ENCODE data around the gene COL19A1. TPM values are rescaled to one million over a fixed set of nuclear protein-coding genes. Genes with fewer than 3 reads are reported as not detected.

COL19A1 gene
- polyA plus RNA-seq, 1 donor (not counting 4 experiments of a cell fraction or from before 2014, with no cell fraction given) = not detected

- Histone ChIP-seq H3K27me3 (ENCODE audit: control insufficient read depth, extremely low read depth, insufficient read depth, low read length) (no peaks in the 10 kb centered on the region), H3K4me2 (ENCODE audit: control insufficient read depth, extremely low read depth, insufficient read depth, low read depth, low read length) (no peak overlapping the region), H3K27ac (ENCODE audit: control insufficient read depth, insufficient read depth, low read length) (no peak overlapping the region), H2AFZ (ENCODE audit: control insufficient read depth, low read length) (no peak overlapping the region), H3K79me2 (ENCODE audit: control insufficient read depth, insufficient read depth, low read length) (no peaks in the 10 kb centered on the region), H4K20me1 (ENCODE audit: control insufficient read depth, extremely low read depth, insufficient read depth, low read length) (no peaks in the 10 kb centered on the region), H3K4me3 (ENCODE audit: control insufficient read depth in 2 of 3, extremely low read depth in 1 of 3, insufficient read depth in 2 of 3, low read depth in 1 of 3, low read length in 3 of 3) (no peak overlapping the region), H3K36me3 (ENCODE audit: control insufficient read depth in 2 of 2, extremely low read depth in 1 of 2, insufficient read depth in 2 of 2, low read length in 2 of 2) (no peaks in the 10 kb centered on the region), H3K9me3 (ENCODE audit: control insufficient read depth, low read depth, low read length) (no peaks in the 10 kb centered on the region), H3K9ac (ENCODE audit: control insufficient read depth, extremely low read depth, insufficient read depth, low read length) (no peak overlapping the region), H3K4me1 (ENCODE audit: control insufficient read depth, extremely low read depth, insufficient read depth, low read length) (no peaks in the 10 kb centered on the region), H3K9me1 (ENCODE audit: control insufficient read depth, extremely low read depth, insufficient read depth, low read length) (no peaks in the 10 kb centered on the region)
- TF ChIP-seq EZH2 (IDR thresholded peaks at IDR 0.05; ENCODE audit: low read length) (no peak), CTCF (optimal IDR thresholded peaks at IDR 0.05 in 1 of 3, IDR thresholded peaks at IDR 0.05 in 1 of 3, conservative IDR thresholded peaks at IDR 0.05 in 1 of 3; ENCODE audit: extremely low read depth in 1 of 3, insufficient read depth in 2 of 3, low read length in 3 of 3) (no peak)
- DNase-seq (ENCODE audit: low read depth, low spot score) (no peak), FAIRE-seq (no peak)
- dilution Hi-C loops (cut with MboI; ENCODE audit: extremely low pct_ligation_motif_present, low sequenced_read_pairs) = no loop called here
These were observed 286.4 kb downstream of the COL19A1 start for GRCh38 chr6:70152786-70153185.

GRCh38 chr6:70157086-70157485 lies 290.7 kb downstream of the COL19A1 start:
- no peaks in the 10 kb centered on the region for H3K79me2 ChIP-seq (ENCODE audit: control insufficient read depth, insufficient read depth, low read length)
- no peak for TF ChIP-seq EZH2 (IDR thresholded peaks at IDR 0.05; ENCODE audit: low read length)
- TF ChIP-seq CTCF (optimal IDR thresholded peaks at IDR 0.05 in 1 of 3, IDR thresholded peaks at IDR 0.05 in 1 of 3, conservative IDR thresholded peaks at IDR 0.05 in 1 of 3; ENCODE audit: extremely low read depth in 1 of 3, insufficient read depth in 2 of 3, low read length in 3 of 3) = no peak
- H3K9ac ChIP-seq (ENCODE audit: control insufficient read depth, extremely low read depth, insufficient read depth, low read length) = no peak overlapping the region
- no peaks in the 10 kb centered on the region for H3K9me3 ChIP-seq (ENCODE audit: control insufficient read depth, low read depth, low read length)
- H3K36me3 ChIP-seq (ENCODE audit: control insufficient read depth in 2 of 2, extremely low read depth in 1 of 2, insufficient read depth in 2 of 2, low read length in 2 of 2) = no peaks in the 10 kb centered on the region
- H3K27ac ChIP-seq (ENCODE audit: control insufficient read depth, insufficient read depth, low read length) = no peak overlapping the region
- DNase-seq (ENCODE audit: low read depth, low spot score) (no peak), FAIRE-seq (no peak)
- no peak overlapping the region for H2AFZ ChIP-seq (ENCODE audit: control insufficient read depth, low read length)
- H3K4me2 ChIP-seq (ENCODE audit: control insufficient read depth, extremely low read depth, insufficient read depth, low read depth, low read length) = no peak overlapping the region
- no peaks in the 10 kb centered on the region for H4K20me1 ChIP-seq (ENCODE audit: control insufficient read depth, extremely low read depth, insufficient read depth, low read length)
- no peak overlapping the region for H3K4me3 ChIP-seq (ENCODE audit: control insufficient read depth in 2 of 3, extremely low read depth in 1 of 3, insufficient read depth in 2 of 3, low read depth in 1 of 3, low read length in 3 of 3)
- H3K4me1 ChIP-seq (ENCODE audit: control insufficient read depth, extremely low read depth, insufficient read depth, low read length) = no peaks in the 10 kb centered on the region
- H3K9me1 ChIP-seq (ENCODE audit: control insufficient read depth, extremely low read depth, insufficient read depth, low read length) = no peaks in the 10 kb centered on the region
- dilution Hi-C loops (cut with MboI; ENCODE audit: extremely low pct_ligation_motif_present, low sequenced_read_pairs) = no loop called here
- H3K27me3 ChIP-seq (ENCODE audit: control insufficient read depth, extremely low read depth, insufficient read depth, low read length) = no peaks in the 10 kb centered on the region

All from keratinocyte (primary cell).